Fibroblast of lung (primary cell): ENCODE results near the gene INMT.

ENCODE experiments used
- EZH2 ChIP-seq: IDR thresholded peaks from 2 replicates; pipeline ENCODE4 v1.5.1; 2012; ENCODE audit warnings: low read length, control low read depth, mild to moderate bottlenecking; ENCODE audit errors: missing control alignments
- TF ChIP-seq, protein P1 (sequence below), 2 donors: IDR thresholded peaks in 1 of 2; conservative IDR thresholded peaks in 1 of 2; 1 replicate in 1 of 2; 2 replicates in 1 of 2; pipeline ENCODE4 v1.5.1; 2011 to 2012; ENCODE audit warnings: low read length in 2 of 2, control low read depth in 1 of 2, inconsistent platforms in 1 of 2, low read depth in 1 of 2, mild to moderate bottlenecking in 1 of 2

DNA sequence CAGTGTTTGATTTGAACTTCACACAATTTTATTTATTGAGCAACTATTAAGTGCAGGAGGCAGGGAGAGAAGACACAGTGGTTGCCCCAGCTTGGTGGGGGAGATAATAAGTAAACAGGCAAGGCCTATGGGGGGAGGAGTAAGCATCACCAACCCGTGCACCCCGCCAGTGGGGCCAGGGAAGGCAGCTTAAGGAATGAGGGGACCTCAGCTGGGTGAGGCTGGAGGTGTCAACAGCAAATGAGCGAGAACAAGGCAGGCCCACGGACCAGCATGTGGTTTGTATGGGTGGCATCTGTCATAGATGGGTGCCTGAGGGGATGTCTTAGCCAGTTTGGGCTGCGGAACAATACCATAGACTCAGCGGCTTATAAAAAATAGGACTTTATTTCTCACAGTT, 45.6 kb upstream of the INMT start:
- TF ChIP-seq, protein P1, sequence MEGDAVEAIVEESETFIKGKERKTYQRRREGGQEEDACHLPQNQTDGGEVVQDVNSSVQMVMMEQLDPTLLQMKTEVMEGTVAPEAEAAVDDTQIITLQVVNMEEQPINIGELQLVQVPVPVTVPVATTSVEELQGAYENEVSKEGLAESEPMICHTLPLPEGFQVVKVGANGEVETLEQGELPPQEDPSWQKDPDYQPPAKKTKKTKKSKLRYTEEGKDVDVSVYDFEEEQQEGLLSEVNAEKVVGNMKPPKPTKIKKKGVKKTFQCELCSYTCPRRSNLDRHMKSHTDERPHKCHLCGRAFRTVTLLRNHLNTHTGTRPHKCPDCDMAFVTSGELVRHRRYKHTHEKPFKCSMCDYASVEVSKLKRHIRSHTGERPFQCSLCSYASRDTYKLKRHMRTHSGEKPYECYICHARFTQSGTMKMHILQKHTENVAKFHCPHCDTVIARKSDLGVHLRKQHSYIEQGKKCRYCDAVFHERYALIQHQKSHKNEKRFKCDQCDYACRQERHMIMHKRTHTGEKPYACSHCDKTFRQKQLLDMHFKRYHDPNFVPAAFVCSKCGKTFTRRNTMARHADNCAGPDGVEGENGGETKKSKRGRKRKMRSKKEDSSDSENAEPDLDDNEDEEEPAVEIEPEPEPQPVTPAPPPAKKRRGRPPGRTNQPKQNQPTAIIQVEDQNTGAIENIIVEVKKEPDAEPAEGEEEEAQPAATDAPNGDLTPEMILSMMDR (conservative IDR thresholded peaks at IDR 0.05 in 1 of 2, IDR thresholded peaks at IDR 0.05 in 1 of 2; ENCODE audit: low read depth in 1 of 2, low read length in 2 of 2), result no peak
- TF ChIP-seq EZH2, result no peak
